A673 (cell line): ENCODE results near the gene GC.

ENCODE experiments used
- CTCF ChIP-seq: fragments of 300-800, 200-600 bp; sonication (generic); conservative IDR thresholded peaks from 2 replicates; pipeline ENCODE4 v1.5.1; 2017; ENCODE audit warnings: low read depth, mild to moderate bottlenecking, antibody characterized with exemption, low read length, moderate library complexity, mixed read lengths
- EZH2 ChIP-seq: fragments of 200-600 bp; sonication (generic); IDR thresholded peaks from 2 replicates; pipeline ENCODE4 v1.6.1; 2017; ENCODE audit warnings: borderline replicate concordance, low read depth, mild to moderate bottlenecking, mixed read lengths, antibody characterized with exemption, low read length; ENCODE audit not compliant: poor library complexity, severe bottlenecking

- TF ChIP-seq CTCF (no peak), EZH2 (no peak)
These were observed 46.8 kb upstream of the GC start for GRCh38 chr4:71830497-71831190.
